NCI-H446 (cell line): Measurements from ENCODE around the gene KCNK3.

Experiments
- DNase-seq, 2 experiments: peaks; one replicate each; lab custom pipeline; 2025; lab: John Stamatoyannopoulos, UW

KCNK3 gene

DNA sequence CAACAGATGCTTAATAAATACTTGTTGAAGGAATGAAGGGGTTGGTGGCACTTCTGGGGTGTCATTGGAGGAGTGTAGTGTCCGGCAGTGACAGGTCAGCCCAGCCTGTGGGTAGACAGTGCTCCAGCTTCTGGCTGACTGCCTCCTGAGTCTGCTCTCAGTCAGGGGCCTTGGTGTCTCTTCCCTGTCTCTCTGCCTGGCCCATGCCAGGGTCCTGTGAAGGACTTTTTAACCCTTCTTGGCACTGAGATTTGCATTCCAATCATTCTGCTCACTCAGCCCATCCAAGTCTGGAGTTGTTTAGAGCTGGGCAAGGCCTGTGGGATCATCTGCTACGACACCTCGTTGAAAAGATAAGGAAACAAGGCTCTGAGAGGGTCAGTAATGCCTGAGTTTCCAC, 1.4 kb upstream of the KCNK3 start:
- DNase-seq = peak in 1 of 2 experiments; percentile 41

DNA sequence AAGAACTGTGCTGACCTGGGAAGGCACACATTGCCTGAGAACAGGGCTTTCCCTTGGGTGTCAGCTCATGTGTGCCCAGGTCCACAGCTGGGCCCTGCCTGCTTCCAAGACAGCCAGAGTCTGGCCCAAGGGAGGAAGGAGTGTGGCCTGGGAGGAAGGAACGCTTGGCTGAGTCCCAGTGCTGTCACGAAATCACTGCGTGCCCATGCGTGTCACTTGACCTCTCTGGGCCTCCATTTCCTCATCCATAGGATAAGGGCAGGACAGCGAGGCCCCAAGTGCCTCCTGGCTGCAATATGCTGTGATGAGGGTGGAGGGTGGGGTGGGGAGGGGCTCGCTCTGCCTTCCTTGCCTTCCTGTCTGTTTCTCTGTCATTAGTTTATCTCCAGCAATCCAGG, 642 bp upstream of the KCNK3 start:
- no peak for DNase-seq

DNA sequence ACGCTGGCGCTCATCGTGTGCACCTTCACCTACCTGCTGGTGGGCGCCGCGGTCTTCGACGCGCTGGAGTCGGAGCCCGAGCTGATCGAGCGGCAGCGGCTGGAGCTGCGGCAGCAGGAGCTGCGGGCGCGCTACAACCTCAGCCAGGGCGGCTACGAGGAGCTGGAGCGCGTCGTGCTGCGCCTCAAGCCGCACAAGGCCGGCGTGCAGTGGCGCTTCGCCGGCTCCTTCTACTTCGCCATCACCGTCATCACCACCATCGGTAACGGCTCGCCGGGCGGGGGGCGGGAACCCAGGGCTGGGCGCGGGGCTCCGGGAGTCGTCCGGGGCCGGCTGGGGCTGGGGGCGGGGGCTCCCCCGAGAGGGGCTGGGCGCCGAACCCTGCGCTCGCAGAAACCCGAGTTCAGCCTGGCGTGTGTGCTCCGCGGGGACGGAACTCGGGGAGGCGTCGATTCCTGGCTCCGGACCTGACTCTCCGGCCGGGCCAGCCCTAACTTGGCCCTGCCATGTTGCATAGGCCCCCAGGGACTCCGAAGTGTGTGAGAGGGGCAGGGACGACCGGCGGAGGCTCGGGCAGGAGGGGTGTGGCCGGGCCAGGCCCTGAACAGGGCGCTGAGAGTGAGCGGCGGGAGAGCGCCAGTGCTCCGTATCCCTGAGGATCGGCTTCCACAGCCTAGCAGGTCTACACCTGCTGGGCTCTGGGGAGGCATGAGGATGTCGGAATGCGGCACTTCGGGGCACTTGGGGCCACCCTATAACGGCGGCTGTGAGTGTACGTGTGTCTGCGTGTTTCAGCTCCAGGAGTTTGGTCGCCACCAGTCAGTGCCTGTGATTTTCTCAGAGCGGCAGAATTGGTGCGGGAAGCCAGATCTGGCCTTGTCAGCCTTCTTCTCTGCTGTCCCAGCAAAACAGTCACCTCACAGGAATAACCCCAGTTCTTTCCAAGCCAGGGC, 651 bp downstream of the KCNK3 start:
- DNase-seq = no peak

DNA sequence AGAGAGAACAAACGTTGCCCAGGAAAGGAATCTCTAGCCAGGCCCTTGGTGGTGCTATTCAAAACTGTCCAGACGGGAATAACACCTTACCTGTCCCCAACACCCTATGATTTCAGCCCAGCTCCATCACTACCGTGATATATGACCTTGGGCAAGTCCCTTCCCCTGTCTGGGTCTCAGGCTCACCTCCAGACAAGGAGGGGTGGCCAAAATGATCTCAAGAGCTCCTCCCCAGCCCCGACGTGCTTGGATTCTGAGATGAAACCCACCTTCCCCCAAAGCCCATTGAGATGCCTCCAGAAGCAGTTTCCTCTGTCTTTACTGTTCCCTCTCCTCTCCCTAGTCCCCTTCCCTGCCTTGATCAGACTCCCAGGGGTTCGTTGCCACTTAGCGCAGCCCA, 1.5 kb downstream of the KCNK3 start:
- DNase-seq = no peak

DNA sequence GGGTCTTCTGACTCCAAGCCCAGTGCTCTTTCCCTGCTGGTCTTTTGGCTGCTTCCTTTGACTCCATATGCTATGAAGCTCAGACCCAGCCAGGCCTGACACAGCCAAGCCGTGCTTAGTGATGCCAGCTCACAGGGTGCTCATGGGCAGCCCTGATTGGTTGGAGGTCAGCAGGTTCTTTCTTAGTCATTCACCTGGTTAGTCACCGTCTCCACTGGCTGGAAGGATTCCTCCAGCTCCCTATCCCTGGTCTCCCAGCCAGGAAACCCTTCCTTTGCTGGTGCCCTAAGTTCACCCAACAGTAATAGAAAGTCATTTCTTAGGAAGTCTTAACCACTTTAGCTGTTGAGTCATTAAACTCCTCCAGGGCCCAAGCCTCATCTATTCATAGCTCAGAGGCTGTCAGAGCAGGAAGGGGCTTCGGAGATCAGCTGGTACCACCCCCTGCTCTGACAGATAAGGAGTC, 3.9 kb downstream of the KCNK3 start:
- DNase-seq = peak in 1 of 2 experiments; percentile 79

DNA sequence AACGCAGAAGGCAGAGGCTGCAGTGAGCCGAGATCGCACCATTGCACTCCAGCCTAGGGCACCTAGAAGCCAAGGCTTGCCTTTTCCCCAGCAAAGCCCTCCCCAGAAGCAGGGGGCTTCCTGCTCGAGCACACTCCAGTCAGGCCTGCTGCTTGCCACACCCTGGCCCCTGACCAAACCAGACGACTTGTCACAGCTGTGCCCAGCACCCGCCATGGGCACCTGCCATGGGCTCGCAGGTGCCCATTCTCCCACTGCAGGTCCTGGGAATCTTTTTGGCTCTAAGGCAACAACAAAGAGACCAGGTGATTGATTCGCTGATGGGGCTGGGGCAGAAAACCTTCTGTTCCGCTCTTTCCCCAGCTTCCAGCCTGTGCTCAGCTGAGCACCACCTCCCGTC, 4.9 kb downstream of the KCNK3 start:
- no peak for DNase-seq

DNA sequence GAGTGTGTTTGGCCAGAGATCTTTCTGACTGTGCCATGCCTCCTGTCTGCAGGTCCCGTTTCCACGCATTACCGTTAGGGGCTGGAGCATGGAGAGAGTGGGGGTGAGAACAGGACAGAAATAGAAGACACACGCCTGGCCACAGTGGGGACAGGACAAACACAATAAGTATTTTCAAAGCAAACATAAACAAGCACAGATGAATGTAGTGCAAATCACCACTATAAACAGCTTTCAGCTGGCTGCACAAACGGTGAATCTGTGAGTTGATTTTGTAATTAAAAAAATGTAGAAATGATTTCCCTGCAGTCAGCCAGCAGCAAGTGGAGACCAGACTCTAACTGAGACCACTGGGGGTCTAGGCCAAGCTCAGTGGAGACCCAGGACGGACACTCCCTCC, 6.8 kb downstream of the KCNK3 start:
- no peak for DNase-seq

DNA sequence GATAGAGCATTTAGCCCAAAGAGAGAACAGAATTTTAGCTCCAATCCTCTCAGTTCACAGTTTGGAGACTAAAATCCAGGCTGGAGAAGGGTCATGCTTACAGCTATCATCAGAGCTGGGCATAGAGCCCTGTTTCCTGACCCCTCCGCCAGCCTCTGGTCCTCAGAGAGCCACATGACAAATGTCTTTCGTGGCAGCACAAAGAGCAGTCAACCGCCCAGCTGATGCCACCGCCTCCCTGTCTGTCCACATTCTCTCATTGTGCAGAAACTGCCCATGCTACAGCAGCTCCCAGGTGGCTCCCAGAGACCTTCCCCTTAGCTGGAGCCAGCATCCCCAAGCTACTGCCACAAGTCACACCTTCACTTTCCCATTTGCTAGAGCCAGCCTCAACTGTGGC, 7.6 kb downstream of the KCNK3 start:
- no peak for DNase-seq

DNA sequence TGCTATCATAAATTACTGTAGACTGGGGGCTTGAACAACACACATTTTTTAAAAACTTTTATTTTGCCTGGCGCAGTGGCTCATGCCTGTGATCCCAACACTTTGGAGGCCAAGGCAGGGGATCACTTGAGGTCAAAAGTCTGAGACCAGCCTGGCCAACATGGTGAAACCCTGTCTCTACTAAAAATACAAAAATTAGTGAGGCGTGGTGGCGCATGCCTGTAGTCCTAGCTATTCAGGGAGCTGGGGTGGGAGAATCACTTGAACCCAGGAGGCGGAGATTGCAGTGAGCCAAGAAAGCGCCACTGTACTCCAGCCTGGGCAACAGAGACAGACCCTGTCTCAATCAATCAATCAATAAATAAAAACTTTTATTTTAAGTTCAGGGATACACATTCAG, 9.1 kb downstream of the KCNK3 start:
- no peak for DNase-seq

DNA sequence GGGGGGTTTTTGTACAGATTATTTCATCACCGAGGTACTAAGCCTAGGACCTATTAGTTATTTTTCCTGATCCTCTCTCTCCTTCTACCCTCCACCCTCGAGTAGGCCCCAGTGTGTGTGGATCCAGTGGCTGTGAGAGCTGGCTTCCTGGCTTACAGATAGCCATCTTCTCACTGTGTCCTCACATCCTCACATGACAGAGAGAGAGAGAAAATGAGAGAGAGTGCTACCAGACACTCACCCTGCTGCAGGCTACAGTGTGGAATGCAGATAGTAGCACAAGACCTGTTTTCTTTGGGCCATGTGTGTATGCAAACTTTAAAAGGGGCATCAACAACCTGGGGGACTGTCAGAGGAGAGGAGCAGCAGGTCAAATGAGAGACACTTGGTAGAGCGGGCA, 9.5 kb downstream of the KCNK3 start:
- no peak for DNase-seq

DNA sequence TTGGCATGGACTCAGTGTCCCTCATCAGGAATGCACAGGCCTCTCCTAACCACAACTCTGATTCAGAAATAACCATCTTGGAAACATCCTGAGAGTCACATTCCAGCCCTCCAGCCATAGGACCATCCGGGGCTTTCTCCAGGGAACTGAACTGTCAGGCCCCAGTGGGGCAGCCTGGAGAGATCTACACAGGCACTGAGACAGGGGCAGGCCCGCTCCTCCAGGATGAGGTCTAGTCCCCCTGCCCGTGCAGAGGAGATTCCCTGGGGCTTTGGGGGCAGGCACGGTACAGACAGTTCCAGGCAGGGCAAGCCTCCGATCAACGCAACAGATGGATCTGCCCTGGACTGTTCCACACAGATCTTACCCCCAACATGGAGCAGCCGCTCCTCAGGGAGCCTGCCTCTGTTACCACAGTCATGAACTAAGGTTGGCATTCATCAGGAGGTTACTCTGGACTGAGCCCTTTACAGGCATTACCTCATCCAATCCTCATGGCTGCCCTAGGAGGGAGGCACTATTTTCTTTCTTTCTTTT, 12.0 kb downstream of the KCNK3 start:
- DNase-seq = no peak

DNA sequence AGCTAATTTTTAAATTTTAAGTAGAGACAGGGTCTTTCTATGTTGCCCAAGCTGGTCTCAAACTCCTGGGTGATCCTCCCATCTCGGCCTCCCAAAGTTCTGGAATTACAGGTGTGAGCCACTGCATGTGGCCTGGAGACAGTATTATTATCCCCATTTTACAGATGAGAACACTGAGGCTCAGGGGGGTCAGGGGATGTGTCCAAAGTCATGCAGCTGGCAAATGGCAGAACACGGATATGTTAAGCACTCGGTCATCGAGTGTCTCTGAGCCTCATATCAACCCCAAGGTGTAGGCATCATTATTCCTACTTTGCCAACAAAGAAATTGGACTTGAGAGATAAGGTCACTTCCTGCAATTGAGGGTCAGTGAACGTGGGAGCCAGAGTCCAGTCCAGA, 12.6 kb downstream of the KCNK3 start:
- no peak for DNase-seq

DNA sequence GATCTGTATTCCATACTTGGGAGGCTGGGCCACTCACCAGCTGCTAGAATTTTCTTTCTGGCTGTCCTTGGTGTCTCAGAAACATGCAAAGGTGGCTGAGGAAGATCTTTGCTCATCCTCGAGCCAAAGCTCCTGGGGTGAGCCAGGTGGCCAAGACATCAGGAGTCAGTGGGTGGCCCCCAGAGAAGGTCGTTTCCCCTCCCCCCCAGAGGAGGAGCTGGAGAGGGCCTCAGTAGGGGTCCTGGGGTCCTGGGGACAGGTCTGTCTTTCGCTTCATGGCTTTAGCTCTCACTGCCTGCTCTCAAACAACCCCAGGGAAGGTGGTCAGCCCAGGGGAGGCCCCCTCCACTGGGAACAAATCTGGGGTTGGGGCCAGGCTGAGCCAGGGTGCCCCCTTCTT, 13.6 kb downstream of the KCNK3 start:
- DNase-seq = no peak

DNA sequence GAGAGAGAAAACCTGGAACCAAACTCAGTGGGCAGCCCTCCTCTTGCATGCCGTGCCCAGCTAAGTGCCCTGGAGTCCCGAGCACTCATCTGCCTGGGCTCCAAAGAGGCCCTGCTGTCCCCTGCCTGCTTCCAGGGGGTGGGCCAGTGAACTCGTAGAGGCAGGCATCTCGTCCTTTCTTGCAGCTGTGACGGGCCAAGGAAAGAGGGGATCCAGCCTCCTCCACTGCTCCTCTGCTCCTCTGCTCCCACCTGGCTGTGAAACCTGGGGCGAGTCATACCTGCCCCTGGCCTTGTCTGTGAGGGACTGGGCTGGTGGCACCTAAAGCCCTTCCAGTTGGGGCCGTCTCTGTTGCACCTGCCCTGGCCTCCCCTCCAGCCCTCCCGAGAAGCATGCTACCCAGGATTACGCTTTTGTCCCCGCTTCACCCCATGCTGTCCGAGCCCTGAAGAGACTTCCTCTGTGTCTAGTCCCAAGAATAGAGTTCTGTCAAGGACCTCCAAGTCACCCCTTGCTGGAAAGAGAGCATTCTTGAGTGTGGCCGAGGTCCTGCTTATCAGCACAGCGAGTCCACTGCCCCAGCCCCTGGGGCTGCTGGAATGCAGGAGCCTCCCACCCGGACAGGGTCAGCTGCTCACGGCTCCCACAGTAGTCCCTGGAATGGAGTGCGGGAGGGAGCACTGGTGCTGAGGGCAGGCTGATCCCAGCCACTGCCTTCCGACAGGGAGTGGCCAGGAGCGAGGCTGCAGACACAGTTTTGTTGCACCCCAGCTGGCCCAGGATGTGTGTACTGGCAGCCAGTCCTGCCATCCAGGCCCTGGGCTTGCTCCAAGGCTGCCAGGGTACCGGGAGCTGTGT, 14.3 kb downstream of the KCNK3 start:
- DNase-seq = no peak

DNA sequence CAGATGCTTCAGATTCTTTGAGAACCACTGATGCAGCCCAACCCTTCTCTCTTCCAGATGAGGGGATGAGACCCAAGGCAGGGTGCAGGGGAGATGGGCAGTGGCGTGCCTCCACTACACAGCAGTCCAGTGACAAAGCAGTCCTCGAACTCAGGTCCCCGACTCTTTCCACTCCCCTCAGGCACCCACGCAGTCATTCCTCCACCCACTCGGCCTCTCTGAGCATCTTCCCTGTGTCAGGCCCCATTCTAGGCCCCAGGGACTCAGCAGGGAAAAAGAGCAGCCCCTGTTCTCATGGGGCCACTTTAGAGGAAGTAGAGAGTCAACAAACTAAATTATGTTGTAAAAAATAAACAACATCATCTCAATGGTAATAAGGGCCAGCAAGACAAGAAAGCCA, 15.2 kb downstream of the KCNK3 start:
- no peak for DNase-seq

DNA sequence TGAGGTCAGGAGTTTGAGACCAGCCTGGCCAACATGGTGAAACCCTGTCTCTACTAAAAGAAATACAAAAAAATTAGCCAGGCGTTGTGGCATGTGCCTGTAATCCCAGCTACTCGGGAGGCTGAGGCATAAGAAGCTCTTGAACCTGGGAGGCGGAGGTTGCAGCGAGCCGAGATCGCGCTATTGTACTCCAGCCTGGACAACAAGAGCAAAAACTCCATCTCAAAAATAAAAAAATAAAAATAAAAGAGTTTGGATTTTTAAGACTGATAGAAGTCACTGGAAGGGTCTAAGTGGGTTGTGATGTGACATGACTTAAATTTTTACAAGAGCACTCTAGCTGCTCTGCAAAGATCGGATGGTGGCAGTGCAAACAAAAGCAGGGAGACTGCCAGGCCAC, 15.9 kb downstream of the KCNK3 start:
- DNase-seq = no peak

DNA sequence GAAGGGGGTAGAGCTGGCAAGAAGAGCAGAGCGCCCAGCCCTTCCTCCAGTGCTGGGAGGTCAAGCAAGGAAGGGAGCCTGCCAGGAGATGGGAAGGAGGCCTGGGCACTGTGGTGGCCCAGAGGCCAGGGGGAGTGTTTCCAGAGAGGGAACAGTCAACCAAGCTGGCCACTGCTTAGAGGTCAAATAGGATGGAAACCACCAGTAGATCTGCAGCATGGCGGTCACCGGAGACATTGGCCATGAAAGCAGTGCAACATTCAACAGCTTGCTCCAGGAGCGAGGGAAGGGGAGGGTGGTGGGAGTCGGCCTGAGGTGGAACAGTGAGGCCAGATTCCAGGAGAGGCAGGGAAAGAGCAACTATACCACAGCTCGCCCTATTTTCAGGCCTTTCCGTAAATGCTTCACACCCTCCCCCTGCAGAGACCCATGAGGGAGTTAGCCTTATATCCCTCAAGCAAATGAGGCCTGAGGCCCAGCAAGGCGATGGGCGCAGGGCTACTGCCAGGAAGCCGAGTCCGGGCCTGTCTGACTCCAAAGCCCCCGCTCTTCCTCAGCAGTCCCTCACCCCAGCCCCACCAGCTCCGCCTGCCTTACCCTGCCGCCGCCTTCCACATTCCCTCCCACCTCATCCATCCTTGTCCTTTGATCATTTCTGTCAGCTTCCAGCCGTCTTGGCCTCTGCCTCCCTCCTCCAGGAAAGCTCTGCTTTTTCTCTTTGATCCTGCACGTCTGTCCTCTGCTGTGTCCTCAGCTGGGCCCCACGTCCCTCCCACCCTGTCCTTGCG, 17.0 kb downstream of the KCNK3 start:
- no peak for DNase-seq

DNA sequence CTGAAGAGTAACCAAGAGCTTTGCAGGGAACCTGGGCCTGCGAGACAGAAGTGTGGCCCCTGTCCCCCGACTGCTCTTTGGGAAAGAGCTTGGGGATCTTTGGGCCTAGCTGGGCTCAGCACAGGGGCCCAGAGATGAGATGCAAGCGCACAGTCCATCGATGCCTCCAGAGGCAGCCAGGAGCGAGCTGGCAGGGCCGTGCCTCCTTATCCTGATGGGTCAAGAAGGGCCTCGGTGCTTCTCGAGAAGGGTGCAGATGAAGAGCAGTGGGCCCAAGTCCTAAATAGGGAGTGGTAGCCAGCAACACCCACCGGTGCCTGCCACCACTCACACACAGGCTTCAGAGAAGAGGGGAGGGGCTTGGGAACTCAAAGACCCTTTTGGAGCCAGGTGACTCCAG, 17.6 kb downstream of the KCNK3 start:
- DNase-seq = no peak

DNA sequence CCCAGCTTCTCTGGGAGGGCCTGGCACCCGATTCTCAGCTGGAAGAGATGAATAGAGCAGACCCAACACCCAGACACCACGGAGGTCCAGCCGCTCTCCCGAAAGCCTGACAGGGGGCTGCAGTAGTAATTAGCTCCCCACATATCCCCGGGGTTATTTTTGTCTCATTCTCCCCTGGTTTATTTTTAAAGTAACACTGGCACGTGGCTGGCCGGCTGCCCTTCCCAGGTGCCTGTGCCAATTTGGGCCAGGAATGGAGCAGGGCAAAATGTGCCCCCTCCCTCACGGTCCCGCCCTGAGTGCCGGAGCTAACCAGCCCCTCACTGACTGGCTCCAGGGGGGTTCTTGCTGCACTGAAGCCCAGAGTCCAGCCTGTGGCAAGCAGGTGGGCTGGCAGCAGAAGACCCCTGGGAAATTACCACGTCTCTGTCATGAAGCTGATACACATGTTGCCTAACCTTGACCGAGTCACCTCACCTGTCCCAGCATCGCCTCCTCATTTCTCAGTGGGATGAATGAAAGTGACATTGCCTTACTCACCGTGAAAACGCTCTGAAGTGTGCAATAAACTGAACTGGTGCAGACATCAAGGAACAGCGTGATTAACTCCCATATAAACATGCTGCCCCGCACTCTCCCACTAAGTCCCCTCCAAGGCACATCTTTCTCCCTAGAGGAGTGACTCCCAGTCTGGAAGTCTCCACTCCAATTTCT, 18.4 kb downstream of the KCNK3 start:
- DNase-seq = no peak

DNA sequence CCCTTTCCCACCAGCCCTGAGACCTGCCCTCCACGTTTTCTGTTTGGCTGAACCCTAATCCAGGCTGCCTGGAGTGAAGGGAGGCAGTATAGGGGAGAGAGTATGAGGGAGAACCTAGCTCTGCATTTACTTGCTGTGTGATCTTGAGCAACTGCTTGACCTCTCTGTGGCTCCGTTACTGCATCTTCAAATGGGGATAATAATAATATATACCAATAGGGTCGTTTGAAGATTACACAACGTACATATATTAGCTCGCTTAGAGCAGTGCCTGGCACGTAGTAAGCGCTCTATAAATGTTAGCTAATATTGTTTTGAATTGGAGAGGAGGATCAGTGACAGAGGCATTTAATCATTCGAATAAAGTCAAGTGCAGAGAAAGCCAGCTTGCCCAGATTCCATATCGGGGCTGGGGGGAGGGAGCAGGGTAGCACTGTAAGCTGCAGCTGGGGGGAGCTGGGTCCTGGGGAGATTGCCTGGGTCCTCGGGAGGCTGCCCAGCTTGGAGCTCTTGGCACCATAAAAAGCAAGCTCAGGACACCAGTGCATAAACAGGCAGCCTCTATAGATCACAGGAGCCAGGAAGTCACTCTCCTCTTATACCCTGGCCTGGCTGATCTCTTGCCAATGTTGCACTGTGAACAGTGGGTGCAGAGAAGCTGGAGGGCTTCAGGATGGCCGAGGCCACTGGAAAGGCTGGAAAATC, 19.1 kb downstream of the KCNK3 start:
- DNase-seq = peak; percentile 27 to 60
